HG03571 (cell line): ENCODE measurements around the gene MEOX1.

Experiments used
- ATAC-seq: cut with Tn5 transposase; IDR thresholded peaks from one replicate; pipeline ENCODE4 v1.9.1; 2021; ENCODE audit not compliant: unreplicated experiment

Gene MEOX1

DNA sequence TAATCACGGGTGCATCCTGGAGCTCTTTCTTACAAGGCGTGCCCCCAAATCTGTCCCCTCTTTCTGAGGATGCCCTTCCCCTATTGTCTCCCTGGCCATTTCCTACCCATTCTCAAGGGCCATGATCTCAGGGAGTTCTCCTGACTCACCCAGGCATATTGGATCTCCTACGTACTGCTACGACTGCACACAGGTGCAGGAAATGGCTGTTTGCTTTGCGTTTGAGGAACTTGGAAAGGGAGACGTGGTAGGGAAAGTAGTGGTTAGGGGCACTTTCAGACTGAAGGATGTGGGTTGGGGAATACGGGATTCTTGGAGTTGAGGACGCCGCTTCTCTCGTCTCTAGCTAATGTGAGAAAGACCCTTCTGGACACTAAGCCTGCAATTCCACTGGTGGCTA lies 18.7 kb upstream of the MEOX1 start:
- no peak for ATAC-seq

DNA sequence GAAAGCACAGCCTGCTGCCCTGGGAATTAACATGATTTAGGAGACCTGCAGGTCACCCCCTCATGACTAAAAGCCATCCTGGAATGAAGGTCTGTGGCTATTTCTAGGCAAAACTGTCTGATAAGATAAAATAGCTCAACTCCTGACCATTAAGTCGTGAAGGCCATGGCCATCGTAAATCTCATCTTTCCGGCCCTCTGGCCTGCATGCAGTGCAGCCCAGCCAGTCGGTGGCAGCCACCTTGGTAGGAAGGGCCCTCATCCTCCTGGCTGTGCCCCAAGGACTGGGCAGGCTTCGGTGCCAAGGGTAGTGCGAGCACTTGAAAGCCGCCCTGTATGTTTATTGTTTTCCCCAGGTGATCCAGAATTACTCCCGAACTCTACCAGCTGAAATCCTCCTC lies 18.2 kb upstream of the MEOX1 start:
- ATAC-seq = no peak

DNA sequence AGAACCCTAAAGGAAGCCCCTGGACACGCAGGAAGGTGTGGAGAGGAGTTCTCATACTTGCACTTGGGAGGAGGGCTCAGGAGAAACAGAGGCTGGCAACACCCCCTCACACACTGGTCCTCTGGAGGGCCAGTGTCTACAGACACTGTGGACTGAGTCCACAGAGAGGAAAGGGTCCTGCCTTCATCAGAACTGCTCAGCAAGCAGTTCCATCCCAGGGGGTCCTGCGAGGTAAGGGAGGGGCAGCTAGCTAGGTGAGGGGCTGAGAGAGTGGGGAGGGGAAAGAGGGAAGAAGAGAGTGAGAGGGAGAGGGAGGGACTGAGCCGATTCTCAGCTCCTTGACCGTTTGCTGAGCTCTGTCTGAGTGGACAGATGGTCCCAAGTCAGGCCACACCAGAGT lies 17.7 kb upstream of the MEOX1 start:
- no peak for ATAC-seq

DNA sequence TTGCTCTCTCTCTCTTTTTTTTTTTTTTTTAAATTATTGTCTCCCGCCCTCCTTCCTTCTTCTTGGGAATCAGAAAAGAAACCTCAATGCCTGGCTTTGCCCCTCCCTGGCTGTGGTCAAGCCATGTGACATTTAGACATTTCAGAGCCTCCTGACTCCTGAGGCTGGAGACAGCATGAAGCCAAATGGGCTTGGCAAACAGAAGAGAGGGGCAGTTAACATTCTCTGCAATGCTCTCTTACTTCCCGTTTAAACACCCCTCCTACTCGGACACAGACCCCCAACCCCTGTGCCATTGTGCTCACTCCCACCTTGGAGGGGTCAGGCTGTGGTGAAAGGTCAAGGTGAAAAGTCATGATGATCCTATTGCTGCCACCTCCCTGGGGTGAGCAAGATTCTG lies 14.7 kb upstream of the MEOX1 start:
- no peak for ATAC-seq

DNA sequence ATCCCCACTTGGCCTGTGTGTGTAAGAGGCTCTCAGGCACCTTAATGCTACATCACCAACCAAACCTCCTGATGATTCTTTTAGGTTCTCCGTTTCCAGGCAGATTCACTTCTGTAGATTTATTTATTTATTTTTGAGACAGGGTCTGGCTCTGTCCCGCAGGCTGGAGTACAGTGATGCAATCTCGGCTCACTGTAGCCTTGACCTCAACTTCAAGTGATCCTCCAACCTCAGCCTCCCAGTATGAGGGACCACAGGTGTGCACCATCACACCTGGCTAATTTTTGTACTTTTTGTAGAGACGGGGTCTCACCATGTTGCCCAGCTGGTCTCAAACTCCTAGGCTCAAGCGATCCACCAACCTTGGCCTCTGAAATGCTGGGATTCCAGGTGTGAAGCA lies 12.7 kb upstream of the MEOX1 start:
- no peak for ATAC-seq

DNA sequence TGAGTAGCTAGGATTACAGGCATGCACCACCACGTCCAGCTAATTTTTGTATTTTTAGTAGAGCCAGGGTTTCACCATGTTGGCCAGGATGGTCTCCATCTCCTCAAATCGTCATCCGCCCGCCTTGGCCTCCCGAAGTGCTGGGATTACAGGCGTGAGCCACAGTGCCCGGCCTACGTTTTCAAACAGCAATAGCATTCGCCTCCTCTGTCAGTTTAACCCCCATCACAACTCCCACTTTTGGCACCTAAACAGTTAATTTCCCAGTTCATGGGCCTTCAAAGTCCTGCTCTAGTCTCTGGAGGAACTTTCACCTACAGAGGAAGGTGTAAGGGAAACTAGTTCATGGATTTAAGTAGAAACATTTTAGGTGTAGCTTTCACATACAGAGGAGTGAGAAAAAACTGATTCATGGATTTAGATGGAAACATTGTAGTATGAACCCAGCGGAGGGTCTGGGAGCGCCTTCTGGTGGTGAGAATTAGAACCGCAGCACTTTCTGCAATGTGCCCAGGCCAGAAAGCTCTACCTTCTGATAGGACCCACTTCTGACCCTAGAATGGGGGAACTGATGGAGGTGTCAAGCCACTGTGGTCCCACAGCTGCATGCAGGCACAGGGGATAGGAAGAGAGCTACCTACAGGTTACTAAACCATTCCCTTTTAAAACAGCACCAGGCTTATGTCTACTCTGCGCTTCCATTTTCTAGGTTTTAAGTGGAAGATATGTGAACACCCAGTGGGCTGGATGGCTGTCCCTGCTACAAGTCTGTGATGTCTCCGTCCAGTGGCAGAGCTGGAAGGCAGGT lies 12.0 kb upstream of the MEOX1 start:
- ATAC-seq = no peak

DNA sequence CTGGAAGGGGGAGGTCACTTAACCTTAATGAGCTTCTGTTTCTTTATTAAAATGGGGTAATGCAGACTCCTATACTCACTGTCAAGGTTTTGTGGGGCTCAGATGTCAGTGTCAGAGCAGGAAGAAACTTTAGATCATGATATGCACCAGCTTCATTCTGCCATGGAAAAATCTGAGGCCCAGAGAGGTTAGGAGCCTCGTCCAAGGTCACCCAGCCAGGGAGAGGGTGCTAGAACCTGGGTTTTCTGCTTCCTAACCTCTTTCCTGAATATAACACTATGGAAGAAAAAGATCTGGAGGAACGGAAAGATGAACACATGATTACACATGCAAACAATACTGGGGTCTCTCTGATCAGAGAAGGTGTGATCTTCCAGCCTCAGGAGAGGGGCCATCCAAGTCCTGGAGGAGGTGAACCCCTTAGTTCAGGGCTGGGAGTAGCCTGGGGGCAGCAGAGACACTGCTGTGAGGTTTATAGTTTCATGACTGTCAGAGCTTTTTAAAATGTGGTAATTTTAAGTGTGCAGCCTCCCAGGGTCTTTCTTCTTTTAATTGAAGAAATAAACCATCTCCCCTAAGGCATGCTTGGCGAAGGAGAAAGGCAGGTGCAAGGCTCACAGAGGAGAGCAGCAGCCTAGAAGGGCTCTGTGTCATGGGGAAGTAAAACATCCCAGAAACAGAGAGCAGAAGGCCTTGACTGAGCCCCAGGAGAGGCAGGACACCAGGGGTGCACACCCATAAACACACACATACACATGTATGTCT lies 10.2 kb upstream of the MEOX1 start:
- ATAC-seq = no peak

DNA sequence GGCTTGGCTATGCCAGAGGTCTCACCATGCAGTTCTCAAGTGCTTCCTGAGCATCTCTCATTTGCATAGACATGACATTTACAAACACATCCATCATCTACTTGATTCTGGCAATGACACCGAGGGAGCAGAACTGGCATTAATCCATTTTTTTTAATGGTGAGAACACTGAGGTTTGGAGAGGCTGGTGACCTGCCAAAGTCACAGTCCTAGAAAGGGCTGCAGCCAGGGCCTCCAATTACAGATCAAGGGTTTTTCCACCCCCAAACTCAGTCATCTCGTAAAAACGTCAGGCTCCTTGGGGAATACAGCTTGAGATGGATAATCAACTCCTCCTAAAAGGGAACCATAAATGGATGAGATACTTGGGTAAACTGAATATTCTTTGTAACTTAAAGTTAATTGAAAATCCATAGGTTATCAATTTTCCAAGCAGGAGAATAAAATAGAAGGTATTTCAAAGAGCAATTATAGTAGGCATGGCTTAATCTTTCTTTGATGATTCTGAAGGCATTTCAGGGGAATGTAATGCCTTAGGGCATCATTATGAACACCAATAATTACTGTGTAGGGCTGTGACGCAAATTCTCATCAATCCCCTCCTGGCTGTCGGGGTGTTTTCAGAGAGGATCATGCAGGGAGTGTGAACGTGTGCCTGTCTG lies 9.4 kb upstream of the MEOX1 start:
- ATAC-seq = no peak

DNA sequence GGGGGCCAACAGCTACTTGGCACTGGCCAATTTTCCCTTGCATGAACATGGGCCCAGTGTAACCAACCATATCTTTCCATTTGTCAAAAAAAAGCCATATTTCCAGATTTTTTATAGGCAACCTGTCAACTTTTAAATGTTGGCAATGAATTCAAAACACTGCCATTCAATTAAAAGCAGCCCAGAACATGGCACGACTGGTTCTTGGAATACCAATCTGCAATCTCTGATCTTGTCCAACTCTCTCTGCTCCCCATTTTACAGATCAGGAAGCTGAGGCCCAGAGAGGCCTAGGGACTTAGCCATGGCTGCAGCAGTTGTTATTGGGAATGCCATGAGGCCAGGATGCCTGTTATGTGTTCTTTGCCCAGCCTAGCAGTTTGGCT lies 8.9 kb upstream of the MEOX1 start:
- no peak for ATAC-seq

DNA sequence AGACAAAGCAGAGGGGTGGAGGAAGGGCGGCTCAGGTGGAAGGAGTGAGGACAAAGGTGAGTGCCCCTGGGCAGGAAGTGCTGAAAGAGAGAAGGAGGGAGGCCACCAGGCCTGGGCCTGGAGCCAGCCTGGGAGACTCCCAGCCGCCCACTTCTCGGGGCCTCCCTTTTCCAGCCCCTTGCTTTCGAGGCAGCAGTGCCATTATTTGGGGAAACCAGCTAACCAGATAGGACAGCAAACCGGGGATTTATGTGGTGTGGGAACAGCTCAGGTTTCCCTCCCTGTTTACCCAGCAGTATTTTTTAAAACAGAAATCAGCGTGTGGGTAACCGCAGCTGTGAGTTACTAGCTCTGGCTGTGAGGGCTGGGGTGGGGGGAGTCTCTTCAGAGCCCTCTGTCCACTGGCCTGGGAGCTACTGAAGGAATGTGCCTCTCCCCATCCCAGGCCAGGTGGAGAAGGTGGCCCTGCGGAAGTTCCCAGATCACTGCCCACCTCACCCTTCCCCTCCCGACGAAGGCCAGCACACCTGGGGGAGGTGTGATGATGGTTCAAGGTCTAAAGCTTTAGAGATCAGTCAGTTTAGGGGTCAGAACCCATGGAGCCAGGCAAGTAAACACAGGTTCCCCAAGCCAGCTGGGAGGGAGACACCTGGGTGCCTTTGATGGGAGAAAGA lies 8.4 kb upstream of the MEOX1 start:
- ATAC-seq = no peak

DNA sequence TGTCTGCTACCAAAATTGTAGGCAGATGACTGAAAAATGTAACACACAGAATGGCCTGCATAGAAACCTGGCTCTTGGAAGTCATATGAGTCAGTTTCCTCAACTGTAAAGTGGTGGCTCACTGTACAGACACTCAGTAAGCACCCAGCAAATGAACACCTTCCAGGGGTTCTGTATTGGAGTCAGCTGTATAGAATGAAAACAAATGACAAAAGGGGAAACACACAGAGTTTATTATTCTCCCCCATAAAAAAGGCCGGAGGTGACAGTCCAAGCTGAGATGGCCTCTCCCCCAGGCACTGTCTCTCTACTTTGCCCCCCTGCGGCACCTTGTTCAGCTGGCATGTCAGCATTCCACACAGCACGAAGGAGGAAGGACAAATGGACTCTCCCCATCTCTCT lies 6.2 kb upstream of the MEOX1 start:
- ATAC-seq = no peak

DNA sequence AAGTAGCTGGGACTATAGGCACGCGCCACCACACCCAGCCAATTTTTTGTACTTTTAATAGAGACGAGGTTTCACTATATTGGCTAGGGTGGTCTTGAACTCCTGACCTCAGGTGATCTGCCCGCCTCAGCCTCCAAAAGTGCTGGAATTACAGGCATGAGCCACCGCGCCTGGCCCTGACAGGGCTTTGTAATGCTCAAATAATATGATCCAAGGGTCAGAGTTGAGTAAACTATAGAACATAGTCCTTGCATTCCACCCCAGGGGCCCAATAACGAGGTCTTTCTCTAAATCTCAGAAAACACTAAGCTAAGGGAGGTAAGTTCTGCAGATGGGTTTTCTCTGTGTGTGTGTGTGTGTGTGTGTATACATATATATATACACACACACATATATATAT lies 5.8 kb upstream of the MEOX1 start:
- no peak for ATAC-seq

DNA sequence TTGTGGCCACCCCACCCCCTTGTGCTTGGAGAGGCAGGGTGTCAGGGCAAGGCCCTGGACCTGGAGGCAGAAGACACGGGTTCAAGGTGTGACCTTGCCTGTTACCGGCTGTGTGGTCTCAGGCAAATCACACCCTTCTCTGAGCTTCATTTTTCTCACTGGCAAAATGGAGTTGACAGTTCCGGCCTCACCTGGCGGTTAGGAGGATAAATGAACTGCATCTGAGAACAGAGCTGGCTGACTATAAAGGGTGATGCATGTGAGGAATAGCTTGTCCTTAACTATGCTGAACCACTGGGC lies 4.2 kb upstream of the MEOX1 start:
- no peak for ATAC-seq

DNA sequence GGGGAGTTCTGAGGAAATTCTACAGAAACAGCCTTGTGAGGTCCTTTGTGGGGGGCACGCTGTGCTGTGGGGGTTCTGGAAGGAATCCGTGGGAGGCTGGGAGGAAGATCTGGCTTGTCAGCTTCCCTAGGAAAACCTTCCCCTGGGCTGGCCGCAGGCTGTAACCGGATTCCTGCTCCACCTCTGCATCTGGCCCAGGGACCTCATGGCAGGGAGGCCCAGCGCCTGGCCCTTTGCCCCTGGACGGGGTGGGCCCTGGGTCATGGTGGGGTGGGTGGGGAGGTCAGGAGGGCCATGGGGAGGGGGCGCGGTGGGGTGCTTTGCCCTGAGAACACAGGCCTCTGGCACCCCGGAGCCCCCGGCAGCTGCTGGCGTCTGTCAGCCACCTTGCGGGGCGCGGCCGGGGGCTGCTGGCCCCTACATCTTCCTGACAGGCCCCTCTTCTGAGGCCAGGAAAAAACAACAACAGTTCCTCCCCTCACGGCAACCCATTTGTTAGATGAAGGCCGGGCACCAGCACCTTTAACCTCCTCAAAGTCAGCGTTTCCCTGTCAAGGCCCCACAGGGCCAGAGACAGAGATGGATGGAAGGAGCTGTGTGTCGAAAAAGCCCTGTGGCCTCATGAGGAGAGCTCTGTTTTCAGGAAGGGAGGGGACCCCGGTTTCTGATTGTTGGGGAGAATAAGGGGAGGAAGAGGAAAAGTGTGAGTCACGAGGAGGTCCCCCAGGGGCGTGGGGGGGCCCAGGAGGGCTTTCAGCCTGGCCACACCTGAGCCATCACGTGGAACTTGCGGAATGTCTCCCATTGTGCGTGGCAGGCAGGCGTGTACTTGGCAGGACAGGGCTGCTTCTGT lies 3.6 kb upstream of the MEOX1 start:
- ATAC-seq = no peak

DNA sequence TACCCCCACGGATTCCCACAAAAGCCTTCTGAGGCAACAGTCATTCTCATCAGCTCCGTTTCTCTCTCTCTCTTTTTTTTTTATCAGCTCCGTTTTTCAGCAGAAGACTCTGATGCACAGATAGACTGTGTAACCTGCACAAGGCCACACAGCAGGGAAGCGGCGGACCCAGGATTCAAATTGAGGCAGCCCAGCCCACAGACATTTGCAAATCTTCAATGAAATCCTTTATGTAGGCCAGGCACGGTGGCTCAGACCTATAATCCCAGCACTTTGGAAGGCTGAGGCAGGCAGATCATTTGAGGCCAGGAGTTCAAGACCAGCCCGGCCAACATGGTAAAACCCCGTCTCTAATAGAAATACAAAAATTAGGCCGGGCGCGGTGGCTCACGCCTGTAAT lies 2.4 kb upstream of the MEOX1 start:
- no peak for ATAC-seq

DNA sequence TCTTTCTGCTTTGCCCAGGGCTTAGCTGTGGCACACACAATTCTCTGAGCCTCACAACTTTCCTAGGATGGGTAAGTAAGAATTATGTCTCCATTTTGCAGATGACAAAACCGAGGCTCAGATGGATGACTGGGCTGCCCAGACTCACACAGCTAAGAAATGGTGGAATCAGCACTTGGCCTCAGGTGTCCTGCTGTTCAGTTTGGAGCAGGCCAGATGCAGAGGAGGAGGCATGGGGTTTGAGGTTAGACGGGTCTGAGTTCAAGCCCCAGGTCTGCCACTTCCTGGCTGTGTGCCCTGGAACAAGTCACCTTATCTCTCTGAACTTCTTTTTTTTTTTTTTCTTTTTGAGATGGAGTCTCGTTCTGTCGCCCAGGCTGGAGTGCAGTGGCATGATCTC lies 1.7 kb upstream of the MEOX1 start:
- ATAC-seq = no peak

DNA sequence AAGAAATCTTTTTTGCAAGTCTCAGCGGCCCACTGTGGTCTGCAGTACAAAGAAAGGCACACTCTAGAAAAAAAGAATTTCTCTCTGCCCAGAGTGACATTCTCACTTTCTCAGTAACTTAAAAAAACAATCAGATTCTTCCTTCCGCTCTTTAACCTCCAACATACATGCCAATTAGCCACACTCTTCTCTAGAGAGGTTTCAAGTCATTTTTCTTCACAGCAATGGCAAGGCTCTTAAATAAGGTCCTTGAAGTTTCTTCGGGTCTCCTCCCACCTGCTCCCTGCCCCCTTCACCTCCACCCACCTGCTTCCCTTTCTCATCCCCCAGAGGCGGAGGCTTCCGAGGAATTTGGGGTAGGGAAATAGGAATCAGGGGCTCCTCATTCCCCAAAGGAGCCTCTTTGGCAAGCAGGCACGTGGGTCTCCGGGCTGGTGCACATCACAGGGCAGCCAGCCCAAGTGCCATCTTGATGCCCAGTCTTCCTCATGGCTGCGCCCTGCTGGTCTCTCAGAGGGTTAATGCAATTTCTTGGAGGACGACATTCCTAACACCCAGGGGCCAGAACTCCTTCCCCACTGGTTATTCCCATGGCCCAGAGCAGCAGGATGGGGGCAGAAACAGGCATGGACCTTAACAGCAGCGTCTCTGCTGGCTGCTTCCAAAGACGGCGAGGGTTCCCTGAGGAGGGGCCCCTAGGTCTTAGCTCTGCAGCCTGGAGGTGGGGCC lies 855 bp upstream of the MEOX1 start:
- no peak for ATAC-seq

DNA sequence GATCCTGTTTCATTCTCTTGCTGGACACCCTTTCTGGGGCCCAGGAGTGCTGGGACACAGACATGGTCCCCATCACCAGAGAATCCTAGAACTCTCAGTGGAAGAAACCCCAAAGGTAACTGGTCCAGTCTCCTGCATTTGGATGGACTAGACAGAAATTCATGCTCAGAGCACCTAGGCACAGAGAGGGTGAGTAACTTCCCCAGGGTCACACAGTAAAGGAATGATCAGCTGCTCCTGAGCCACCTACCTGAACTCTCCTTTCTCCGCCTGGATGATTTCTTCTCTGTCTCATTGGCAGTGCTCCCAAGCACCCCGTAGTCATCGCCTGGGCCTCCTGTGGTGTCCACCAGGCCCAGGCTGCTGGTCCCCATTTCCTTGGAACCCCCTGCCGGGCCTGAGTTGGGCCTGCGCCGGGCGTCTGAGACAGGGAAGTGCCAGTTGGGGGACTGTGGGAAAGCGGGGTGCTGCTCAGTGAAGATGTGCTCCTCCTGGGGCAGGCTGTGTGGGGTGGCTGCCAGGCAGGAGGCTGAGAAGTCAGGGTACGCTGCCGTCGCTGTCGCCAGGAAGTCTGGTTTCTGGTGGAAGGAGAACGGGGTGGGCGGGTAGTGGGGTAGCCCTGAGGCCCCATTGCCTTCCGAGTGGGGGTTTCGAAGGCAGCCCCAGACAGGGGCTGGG lies 767 bp downstream of the MEOX1 start:
- no peak for ATAC-seq

DNA sequence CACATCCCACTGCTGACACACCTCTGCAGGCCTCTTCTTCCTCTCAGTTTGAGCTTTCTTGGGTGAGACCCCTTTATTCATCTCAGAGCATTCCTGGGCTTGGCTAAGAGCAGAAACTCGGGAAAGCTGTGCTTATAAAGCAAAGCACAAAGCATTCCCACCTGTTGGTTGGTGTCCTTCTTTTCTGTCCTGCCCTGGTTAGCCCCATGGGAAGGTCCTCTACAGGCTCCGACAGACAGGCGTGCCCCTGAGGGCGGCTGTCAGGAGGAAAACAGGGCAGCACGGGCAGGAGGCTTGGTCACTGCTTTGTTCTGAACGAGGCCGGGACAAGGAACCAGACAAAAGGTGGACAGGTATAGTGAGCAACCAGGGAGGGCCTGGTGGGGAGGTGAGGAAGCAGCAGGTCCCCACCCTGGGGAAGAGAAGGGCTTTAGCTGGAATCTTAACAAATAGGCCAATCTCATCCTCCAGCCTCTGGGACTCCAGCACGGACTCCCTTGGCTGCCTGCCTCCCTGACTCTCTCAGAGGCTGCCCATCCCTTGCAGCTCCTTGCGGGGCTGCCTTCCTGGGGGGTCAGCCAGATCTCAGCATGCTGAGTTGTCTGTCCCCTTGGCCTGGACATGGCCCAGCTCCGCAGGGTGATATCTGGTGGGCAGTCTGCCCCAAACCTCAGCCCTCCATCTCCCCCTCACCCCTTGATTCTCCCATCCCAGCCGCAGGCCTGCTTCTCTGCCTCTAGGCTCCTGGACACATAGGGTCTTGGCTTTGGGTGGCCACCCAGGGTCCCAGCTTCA lies 1.7 kb downstream of the MEOX1 start:
- no peak for ATAC-seq
